CD4-positive, alpha-beta T cell (primary cell): ENCODE measurements around the gene FAN1. TPM values are rescaled to one million over a fixed set of nuclear protein-coding genes. Genes with fewer than 3 reads are reported as not detected.

Source experiments
- ATAC-seq: fragments of 200-7000 bp; cut with Tn5 transposase; one replicate; pipeline ENCODE4 v1.10.0; 2022; ENCODE audit warnings: mild to moderate bottlenecking; ENCODE audit not compliant: poor library complexity
- CTCF ChIA-PET: fragments of 350-600 bp; sonication (Branson Sonifier 250); formaldehyde crosslinking; loops from one replicate; lab custom pipeline; 2021; ENCODE audit warnings: antibody characterized with exemption, inconsistent platforms; lab: Charles Lee
- POLR2A ChIA-PET: fragments of 350-600 bp; sonication (Branson Sonifier 250); formaldehyde crosslinking; loops from one replicate; lab custom pipeline; 2021; ENCODE audit warnings: antibody characterized with exemption, inconsistent platforms; lab: Charles Lee
- DNase-seq, 14 experiments: peaks; one replicate each; pipeline ENCODE4 v3.0.0-alpha.2; 2013 to 2020; ENCODE audit warnings: mixed read lengths in 2 of 14
- H3K27ac ChIP-seq, 2 donors: one replicate each; pipeline versions ENCODE4 v1.5.1 to v1.7.0; 2013; ENCODE audit warnings: low read length in 2 of 2, low read depth in 1 of 2, mild to moderate bottlenecking in 1 of 2
- H3K27me3 ChIP-seq, 2 experiments: 1 replicate in 1 of 2; 2 replicates in 1 of 2; pipeline versions ENCODE4 v1.6.1 to v1.7.0; 2013; ENCODE audit warnings: low read length in 2 of 2, control low read depth in 1 of 2, mild to moderate bottlenecking in 1 of 2, moderate library complexity in 1 of 2; ENCODE audit not compliant: insufficient read depth in 2 of 2, control insufficient read depth in 1 of 2
- H3K36me3 ChIP-seq: one replicate; pipeline ENCODE4 v1.6.1; 2013; ENCODE audit warnings: low read length, control low read depth; ENCODE audit not compliant: insufficient read depth
- H3K4me1 ChIP-seq: one replicate; pipeline ENCODE4 v1.6.1; 2013; ENCODE audit warnings: low read length, control low read depth; ENCODE audit not compliant: insufficient read depth
- H3K4me3 ChIP-seq: one replicate; pipeline ENCODE4 v1.5.1; 2013; ENCODE audit warnings: mild to moderate bottlenecking, low read length, moderate library complexity
- H3K9me3 ChIP-seq, 2 experiments: 1 replicate in 1 of 2; 2 replicates in 1 of 2; pipeline versions ENCODE4 v1.6.1 to v1.7.0; 2013; ENCODE audit warnings: low read length in 2 of 2, mild to moderate bottlenecking in 2 of 2, control low read depth in 1 of 2, moderate library complexity in 1 of 2; ENCODE audit not compliant: control insufficient read depth in 1 of 2, insufficient read depth in 1 of 2
- H3K27ac Mint-ChIP-seq: one replicate; pipeline ENCODE4 v1.8.0; 2020; ENCODE audit warnings: mixed read lengths
- H3K27me3 Mint-ChIP-seq: one replicate; pipeline ENCODE4 v1.8.0; 2021; ENCODE audit warnings: mixed read lengths
- H3K36me3 Mint-ChIP-seq: one replicate; pipeline ENCODE4 v1.8.0; 2021; ENCODE audit warnings: low read depth, mixed read lengths
- H3K4me1 Mint-ChIP-seq: one replicate; pipeline ENCODE4 v1.8.0; 2021; ENCODE audit warnings: low read depth, mixed read lengths
- H3K4me3 Mint-ChIP-seq: one replicate; pipeline ENCODE4 v1.8.0; 2020; ENCODE audit warnings: mild to moderate bottlenecking, mixed read lengths
- H3K9me3 Mint-ChIP-seq: one replicate; pipeline ENCODE4 v1.8.0; 2020; ENCODE audit warnings: mixed read lengths
- CTCF ChIP-seq: fragments of 200-600 bp; IDR thresholded peaks from one replicate; pipeline ENCODE4 v1.8.0; 2022; ENCODE audit warnings: antibody characterized with exemption, mild to moderate bottlenecking
- intact Hi-C, 2 experiments: fragments of 100-400 bp; cut with DNase I in 1 of 2; cut with micrococcal nuclease in 1 of 2; formaldehyde crosslinking; loops; one replicate each; pipeline versions ENCODE4 v1.15.1 to v1.9.0; 2023 to 2025; cut with DNase I, micrococcal nuclease
- total RNA-seq, 174 experiments: library from RNA in 2 of 174; stranded (reverse) in 2 of 174; gene quantifications; one replicate each; pipeline ENCODE4 v1.2.3 and lab custom pipeline; 2021 to 2026

FAN1 gene
- total RNA-seq, 2 experiments from 2014 or later = 15.3 to 15.9 TPM

GRCh38 chr15:30889196-30889595 lies 14.5 kb upstream of the FAN1 start:
- no peak for TF ChIP-seq CTCF
- no peaks in the 10 kb centered on the region for H3K9me3 ChIP-seq
- ATAC-seq = no peak
- H3K9me3 Mint-ChIP-seq = no peaks in the 10 kb centered on the region
- H3K36me3 Mint-ChIP-seq = no peaks in the 10 kb centered on the region
- no peaks in the 10 kb centered on the region for H3K36me3 ChIP-seq
- ChIA-PET POLR2A (no interaction called here), CTCF (no interaction called here)
- no peak overlapping the region for H3K4me3 Mint-ChIP-seq
- no peak for DNase-seq
- no peak overlapping the region for H3K27ac Mint-ChIP-seq
- H3K4me1 Mint-ChIP-seq = no peaks in the 10 kb centered on the region
- no peak overlapping the region for H3K4me3 ChIP-seq
- no peaks in the 10 kb centered on the region for H3K27me3 ChIP-seq
- no peaks in the 10 kb centered on the region for H3K4me1 ChIP-seq
- peaks cover under 1% of the 10 kb centered on the region for H3K27me3 Mint-ChIP-seq
- intact Hi-C loops = no loop called here
- H3K27ac ChIP-seq = no peak overlapping the region

- Histone ChIP-seq H3K4me3 (no peak overlapping the region), H3K4me1 (no peaks in the 10 kb centered on the region), H3K9me3 (no peaks in the 10 kb centered on the region), H3K27ac (no peak overlapping the region), H3K36me3 (no peaks in the 10 kb centered on the region), H3K27me3 (no peaks in the 10 kb centered on the region)
- ATAC-seq = no peak
- Mint-ChIP-seq H3K4me3 (no peak overlapping the region), H3K27ac (no peak overlapping the region), H3K9me3 (no peaks in the 10 kb centered on the region), H3K4me1 (no peaks in the 10 kb centered on the region), H3K36me3 (no peaks in the 10 kb centered on the region), H3K27me3 (peaks cover 5% of the 10 kb centered on the region)
- no peak for TF ChIP-seq CTCF
- intact Hi-C loops = loop anchor here in 1 of 2 experiments (2.0 kb wide), 1 partner anchor 595 kb away; no protein-coding TSS in a partner anchor
- ChIA-PET CTCF (interaction anchor here (0.8 kb wide), 1 partner anchor 8 kb away, joined by 3 read pairs; the partner anchor contains the start of gene FAN1), POLR2A (interaction anchor here (1.4 to 1.5 kb wide), 2 partner anchors 96 to 234 kb away, joined by 3 to 5 read pairs; partner anchors contain the start of gene MTMR10)
- no peak for DNase-seq
These were observed 8.1 kb upstream of the FAN1 start for GRCh38 chr15:30895461-30896210.

- DNase-seq = no peak
- H3K4me1 Mint-ChIP-seq = no peaks in the 10 kb centered on the region
- Histone ChIP-seq H3K4me3 (no peak overlapping the region), H3K27ac (no peak overlapping the region), H3K36me3 (no peaks in the 10 kb centered on the region), H3K4me1 (no peaks in the 10 kb centered on the region), H3K9me3 (no peaks in the 10 kb centered on the region), H3K27me3 (no peaks in the 10 kb centered on the region)
- H3K27me3 Mint-ChIP-seq = peaks cover 5% of the 10 kb centered on the region
- TF ChIP-seq CTCF = no peak
- intact Hi-C loops = no loop called here
- no peak for ATAC-seq
- H3K27ac Mint-ChIP-seq = no peak overlapping the region
- no peak overlapping the region for H3K4me3 Mint-ChIP-seq
- ChIA-PET CTCF (interaction anchor here (0.6 kb wide), 1 partner anchor 17 kb away, joined by 3 read pairs; no protein-coding TSS in a partner anchor), POLR2A (no interaction called here)
- no peaks in the 10 kb centered on the region for H3K36me3 Mint-ChIP-seq
- H3K9me3 Mint-ChIP-seq = no peaks in the 10 kb centered on the region
These were observed 7.5 kb upstream of the FAN1 start for GRCh38 chr15:30896211-30896606.
